Measurements from ENCODE around the gene CRBN. TPM values are rescaled to one million over a fixed set of nuclear protein-coding genes. Genes with fewer than 3 reads are reported as not detected.
A peak's percentile ranks its signal among the peaks of the same experiment; 100 is the strongest.

Gene CRBN
- total and polyA plus RNA-seq, 9 of the 15 experiments (the other 6 are each of a cell fraction or from before 2014, with no cell fraction given) = 40.8 to 331 (median 57.4) TPM

DNA sequence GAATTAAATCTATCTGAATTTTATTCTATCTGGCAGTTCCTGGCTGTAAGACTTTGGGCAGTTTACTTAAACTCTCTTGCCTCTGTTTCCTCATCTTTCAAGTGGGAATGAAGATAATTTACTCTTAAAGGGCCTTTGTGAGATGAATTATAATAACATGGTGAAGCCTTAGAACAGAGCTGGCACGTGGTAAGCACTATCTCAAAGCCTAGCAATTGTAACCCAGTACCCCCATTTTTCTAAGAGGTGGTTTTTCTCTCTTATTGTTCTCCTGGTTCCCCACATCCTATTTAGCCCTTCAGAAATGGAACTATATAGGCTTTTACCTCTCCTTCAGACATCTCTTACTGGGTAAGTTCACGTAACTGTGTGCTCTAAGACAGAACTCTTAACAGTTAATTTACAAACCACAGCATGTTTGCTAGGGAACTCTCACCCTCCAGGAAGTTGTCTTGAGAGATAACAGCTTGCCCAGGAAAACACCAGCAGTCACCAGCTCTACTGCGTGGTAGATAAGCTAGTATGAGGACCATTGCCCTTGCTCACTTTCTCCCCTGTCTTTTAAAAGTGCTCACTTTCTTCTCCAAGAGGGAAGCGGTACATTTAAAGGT, 12.3 kb upstream of the CRBN start (continued):
- TF ChIP-seq SP2 (IDR thresholded peaks at IDR 0.05; ENCODE audit: extremely low read depth, low read depth, low read length, poor library complexity, severe bottlenecking) (no peak), BRD4 (IDR thresholded peaks at IDR 0.05) (no peak), EGR1 (conservative IDR thresholded peaks at IDR 0.05) (no peak), DNMT1 (IDR thresholded peaks at IDR 0.05) (no peak), EHMT2 (IDR thresholded peaks at IDR 0.05) (no peak), NCOA6 (IDR thresholded peaks at IDR 0.05) (no peak), ZNF830 (CRISPR knock-in tag; IDR thresholded peaks at IDR 0.05) (no peak), FOXA3 (CRISPR knock-in tag; conservative IDR thresholded peaks at IDR 0.05 in 1 of 2, IDR thresholded peaks at IDR 0.05 in 1 of 2) (no peak; a peak in 1 of 4 replicates), FOXA1 (IDR thresholded peaks at IDR 0.05; ENCODE audit: borderline replicate concordance) (no peak), CCAR2 (IDR thresholded peaks at IDR 0.05; ENCODE audit: low read depth, low read length) (no peak), ZNF408 (CRISPR knock-in tag; IDR thresholded peaks at IDR 0.05; ENCODE audit: low read depth) (no peak)
- TF ChIP-seq, protein P1, sequence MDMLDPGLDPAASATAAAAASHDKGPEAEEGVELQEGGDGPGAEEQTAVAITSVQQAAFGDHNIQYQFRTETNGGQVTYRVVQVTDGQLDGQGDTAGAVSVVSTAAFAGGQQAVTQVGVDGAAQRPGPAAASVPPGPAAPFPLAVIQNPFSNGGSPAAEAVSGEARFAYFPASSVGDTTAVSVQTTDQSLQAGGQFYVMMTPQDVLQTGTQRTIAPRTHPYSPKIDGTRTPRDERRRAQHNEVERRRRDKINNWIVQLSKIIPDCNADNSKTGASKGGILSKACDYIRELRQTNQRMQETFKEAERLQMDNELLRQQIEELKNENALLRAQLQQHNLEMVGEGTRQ (CRISPR knock-in tag; IDR thresholded peaks at IDR 0.05) = no peak
- TF ChIP-seq, protein P2, sequence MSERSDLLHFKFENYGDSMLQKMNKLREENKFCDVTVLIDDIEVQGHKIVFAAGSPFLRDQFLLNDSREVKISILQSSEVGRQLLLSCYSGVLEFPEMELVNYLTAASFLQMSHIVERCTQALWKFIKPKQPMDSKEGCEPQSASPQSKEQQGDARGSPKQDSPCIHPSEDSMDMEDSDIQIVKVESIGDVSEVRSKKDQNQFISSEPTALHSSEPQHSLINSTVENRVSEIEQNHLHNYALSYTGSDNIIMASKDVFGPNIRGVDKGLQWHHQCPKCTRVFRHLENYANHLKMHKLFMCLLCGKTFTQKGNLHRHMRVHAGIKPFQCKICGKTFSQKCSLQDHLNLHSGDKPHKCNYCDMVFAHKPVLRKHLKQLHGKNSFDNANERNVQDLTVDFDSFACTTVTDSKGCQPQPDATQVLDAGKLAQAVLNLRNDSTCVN (CRISPR knock-in tag; IDR thresholded peaks at IDR 0.05) = no peak
- TF ChIP-seq, protein P3, sequence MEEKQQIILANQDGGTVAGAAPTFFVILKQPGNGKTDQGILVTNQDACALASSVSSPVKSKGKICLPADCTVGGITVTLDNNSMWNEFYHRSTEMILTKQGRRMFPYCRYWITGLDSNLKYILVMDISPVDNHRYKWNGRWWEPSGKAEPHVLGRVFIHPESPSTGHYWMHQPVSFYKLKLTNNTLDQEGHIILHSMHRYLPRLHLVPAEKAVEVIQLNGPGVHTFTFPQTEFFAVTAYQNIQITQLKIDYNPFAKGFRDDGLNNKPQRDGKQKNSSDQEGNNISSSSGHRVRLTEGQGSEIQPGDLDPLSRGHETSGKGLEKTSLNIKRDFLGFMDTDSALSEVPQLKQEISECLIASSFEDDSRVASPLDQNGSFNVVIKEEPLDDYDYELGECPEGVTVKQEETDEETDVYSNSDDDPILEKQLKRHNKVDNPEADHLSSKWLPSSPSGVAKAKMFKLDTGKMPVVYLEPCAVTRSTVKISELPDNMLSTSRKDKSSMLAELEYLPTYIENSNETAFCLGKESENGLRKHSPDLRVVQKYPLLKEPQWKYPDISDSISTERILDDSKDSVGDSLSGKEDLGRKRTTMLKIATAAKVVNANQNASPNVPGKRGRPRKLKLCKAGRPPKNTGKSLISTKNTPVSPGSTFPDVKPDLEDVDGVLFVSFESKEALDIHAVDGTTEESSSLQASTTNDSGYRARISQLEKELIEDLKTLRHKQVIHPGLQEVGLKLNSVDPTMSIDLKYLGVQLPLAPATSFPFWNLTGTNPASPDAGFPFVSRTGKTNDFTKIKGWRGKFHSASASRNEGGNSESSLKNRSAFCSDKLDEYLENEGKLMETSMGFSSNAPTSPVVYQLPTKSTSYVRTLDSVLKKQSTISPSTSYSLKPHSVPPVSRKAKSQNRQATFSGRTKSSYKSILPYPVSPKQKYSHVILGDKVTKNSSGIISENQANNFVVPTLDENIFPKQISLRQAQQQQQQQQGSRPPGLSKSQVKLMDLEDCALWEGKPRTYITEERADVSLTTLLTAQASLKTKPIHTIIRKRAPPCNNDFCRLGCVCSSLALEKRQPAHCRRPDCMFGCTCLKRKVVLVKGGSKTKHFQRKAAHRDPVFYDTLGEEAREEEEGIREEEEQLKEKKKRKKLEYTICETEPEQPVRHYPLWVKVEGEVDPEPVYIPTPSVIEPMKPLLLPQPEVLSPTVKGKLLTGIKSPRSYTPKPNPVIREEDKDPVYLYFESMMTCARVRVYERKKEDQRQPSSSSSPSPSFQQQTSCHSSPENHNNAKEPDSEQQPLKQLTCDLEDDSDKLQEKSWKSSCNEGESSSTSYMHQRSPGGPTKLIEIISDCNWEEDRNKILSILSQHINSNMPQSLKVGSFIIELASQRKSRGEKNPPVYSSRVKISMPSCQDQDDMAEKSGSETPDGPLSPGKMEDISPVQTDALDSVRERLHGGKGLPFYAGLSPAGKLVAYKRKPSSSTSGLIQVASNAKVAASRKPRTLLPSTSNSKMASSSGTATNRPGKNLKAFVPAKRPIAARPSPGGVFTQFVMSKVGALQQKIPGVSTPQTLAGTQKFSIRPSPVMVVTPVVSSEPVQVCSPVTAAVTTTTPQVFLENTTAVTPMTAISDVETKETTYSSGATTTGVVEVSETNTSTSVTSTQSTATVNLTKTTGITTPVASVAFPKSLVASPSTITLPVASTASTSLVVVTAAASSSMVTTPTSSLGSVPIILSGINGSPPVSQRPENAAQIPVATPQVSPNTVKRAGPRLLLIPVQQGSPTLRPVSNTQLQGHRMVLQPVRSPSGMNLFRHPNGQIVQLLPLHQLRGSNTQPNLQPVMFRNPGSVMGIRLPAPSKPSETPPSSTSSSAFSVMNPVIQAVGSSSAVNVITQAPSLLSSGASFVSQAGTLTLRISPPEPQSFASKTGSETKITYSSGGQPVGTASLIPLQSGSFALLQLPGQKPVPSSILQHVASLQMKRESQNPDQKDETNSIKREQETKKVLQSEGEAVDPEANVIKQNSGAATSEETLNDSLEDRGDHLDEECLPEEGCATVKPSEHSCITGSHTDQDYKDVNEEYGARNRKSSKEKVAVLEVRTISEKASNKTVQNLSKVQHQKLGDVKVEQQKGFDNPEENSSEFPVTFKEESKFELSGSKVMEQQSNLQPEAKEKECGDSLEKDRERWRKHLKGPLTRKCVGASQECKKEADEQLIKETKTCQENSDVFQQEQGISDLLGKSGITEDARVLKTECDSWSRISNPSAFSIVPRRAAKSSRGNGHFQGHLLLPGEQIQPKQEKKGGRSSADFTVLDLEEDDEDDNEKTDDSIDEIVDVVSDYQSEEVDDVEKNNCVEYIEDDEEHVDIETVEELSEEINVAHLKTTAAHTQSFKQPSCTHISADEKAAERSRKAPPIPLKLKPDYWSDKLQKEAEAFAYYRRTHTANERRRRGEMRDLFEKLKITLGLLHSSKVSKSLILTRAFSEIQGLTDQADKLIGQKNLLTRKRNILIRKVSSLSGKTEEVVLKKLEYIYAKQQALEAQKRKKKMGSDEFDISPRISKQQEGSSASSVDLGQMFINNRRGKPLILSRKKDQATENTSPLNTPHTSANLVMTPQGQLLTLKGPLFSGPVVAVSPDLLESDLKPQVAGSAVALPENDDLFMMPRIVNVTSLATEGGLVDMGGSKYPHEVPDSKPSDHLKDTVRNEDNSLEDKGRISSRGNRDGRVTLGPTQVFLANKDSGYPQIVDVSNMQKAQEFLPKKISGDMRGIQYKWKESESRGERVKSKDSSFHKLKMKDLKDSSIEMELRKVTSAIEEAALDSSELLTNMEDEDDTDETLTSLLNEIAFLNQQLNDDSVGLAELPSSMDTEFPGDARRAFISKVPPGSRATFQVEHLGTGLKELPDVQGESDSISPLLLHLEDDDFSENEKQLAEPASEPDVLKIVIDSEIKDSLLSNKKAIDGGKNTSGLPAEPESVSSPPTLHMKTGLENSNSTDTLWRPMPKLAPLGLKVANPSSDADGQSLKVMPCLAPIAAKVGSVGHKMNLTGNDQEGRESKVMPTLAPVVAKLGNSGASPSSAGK (IDR thresholded peaks at IDR 0.05) = peak; percentile 76

All from K562 (cell line).